Suprapubic skin (tissue), 4 donors: ENCODE measurements around the gene PRRG1. TPM values are rescaled to one million over a fixed set of nuclear protein-coding genes. Genes with fewer than 3 reads are reported as not detected.

Experiments used
- DNase-seq, 2 donors: peaks; one replicate each; pipeline ENCODE4 v3.0.0-alpha.2; 2019; ENCODE audit warnings: low spot score in 2 of 2
- H3K27ac ChIP-seq: fragments of 200-600 bp; sonication (generic); one replicate; pipeline ENCODE4 v1.5.1; 2019
- H3K27me3 ChIP-seq: fragments of 200-600 bp; sonication (generic); one replicate; pipeline ENCODE4 v1.5.1; 2019
- H3K36me3 ChIP-seq: fragments of 200-600 bp; sonication (generic); one replicate; pipeline ENCODE4 v1.5.1; 2019
- H3K4me1 ChIP-seq: fragments of 200-600 bp; sonication (generic); one replicate; pipeline ENCODE4 v1.5.1; 2019
- H3K4me3 ChIP-seq: fragments of 200-600 bp; sonication (generic); one replicate; pipeline ENCODE4 v1.5.1; 2019; ENCODE audit warnings: mild to moderate bottlenecking
- H3K9me3 ChIP-seq: fragments of 200-600 bp; sonication (generic); one replicate; pipeline ENCODE4 v1.5.1; 2019
- CTCF ChIP-seq, 2 donors: fragments of 200-600 bp in 1 of 2; fragments of 450-650 bp in 1 of 2; sonication (generic) in 1 of 2; IDR thresholded peaks; one replicate each; pipeline ENCODE4 v1.5.1; 2016 to 2019; ENCODE audit warnings: antibody characterized with exemption in 2 of 2, mild to moderate bottlenecking in 1 of 2, moderate library complexity in 1 of 2
- EP300 ChIP-seq: sonication (generic); formaldehyde crosslinking; IDR thresholded peaks from one replicate; pipeline ENCODE4 v1.6.1; 2017; ENCODE audit warnings: antibody characterized with exemption
- POLR2A ChIP-seq, 2 donors: fragments of 450-650 bp; IDR thresholded peaks; one replicate each; pipeline ENCODE4 v1.6.1; 2017; ENCODE audit warnings: antibody characterized with exemption in 2 of 2, mild to moderate bottlenecking in 2 of 2, moderate library complexity in 2 of 2
- POLR2AphosphoS5 ChIP-seq, 3 donors: sonication (generic); formaldehyde crosslinking; IDR thresholded peaks; one replicate each; pipeline ENCODE4 v1.6.1; 2017; ENCODE audit warnings: antibody characterized with exemption in 3 of 3
- WGBS: methylation state at CpG from one replicate; pipeline ENCODE4 v1.1.5; 2018; 5-methylcytosine and 5-hydroxymethylcytosine counted together
- total RNA-seq, 4 donors: library from RNA; depleted of rRNA; stranded (reverse); fragments of >200 nt; gene quantifications; one replicate each; pipeline ENCODE4 v1.1.0, GENCODE V29; 2016

Gene PRRG1
- total RNA-seq, 4 donors from 2014 or later = 3.8 to 7.1 (median 5.1) TPM

GRCh38 chrX:37361596-37361995 is 12.4 kb downstream of the PRRG1 start:
- TF ChIP-seq POLR2A (IDR thresholded peaks at IDR 0.05) (no peak), EP300 (no peak), CTCF (IDR thresholded peaks at IDR 0.05) (no peak), POLR2AphosphoS5 (IDR thresholded peaks at IDR 0.05) (no peak)
- no peaks in the 10 kb centered on the region for H3K9me3 ChIP-seq
- WGBS = 41% methylated on average over 2 of the region's 2 CpGs
- H3K27ac ChIP-seq = no peak overlapping the region
- H3K27me3 ChIP-seq = no peaks in the 10 kb centered on the region
- no peak for DNase-seq
- no peaks in the 10 kb centered on the region for H3K36me3 ChIP-seq
- H3K4me1 ChIP-seq = no peaks in the 10 kb centered on the region
- no peak overlapping the region for H3K4me3 ChIP-seq

GRCh38 chrX:37364666-37365065 is 15.5 kb downstream of the PRRG1 start:
- Histone ChIP-seq H3K36me3 (no peaks in the 10 kb centered on the region), H3K4me1 (no peaks in the 10 kb centered on the region), H3K27me3 (no peaks in the 10 kb centered on the region), H3K27ac (no peak overlapping the region), H3K4me3 (no peak overlapping the region), H3K9me3 (no peaks in the 10 kb centered on the region)
- 60% methylated on average over 3 of the region's 3 CpGs for WGBS
- TF ChIP-seq POLR2AphosphoS5 (IDR thresholded peaks at IDR 0.05) (no peak), CTCF (IDR thresholded peaks at IDR 0.05) (no peak)
- DNase-seq = no peak

GRCh38 chrX:37367946-37368345 is 18.8 kb downstream of the PRRG1 start:
- Histone ChIP-seq H3K36me3 (no peaks in the 10 kb centered on the region), H3K27me3 (no peaks in the 10 kb centered on the region), H3K4me3 (no peak overlapping the region), H3K9me3 (no peaks in the 10 kb centered on the region), H3K27ac (no peak overlapping the region), H3K4me1 (no peaks in the 10 kb centered on the region)
- TF ChIP-seq CTCF (IDR thresholded peaks at IDR 0.05) = no peak
- no peak for TF ChIP-seq POLR2A (IDR thresholded peaks at IDR 0.05)
- DNase-seq = no peak
- 61% methylated on average over 2 of the region's 2 CpGs for WGBS

- Histone ChIP-seq H3K4me1 (no peaks in the 10 kb centered on the region), H3K27me3 (no peaks in the 10 kb centered on the region), H3K4me3 (no peak overlapping the region), H3K27ac (no peak overlapping the region), H3K9me3 (no peaks in the 10 kb centered on the region), H3K36me3 (no peaks in the 10 kb centered on the region)
- whole genome bisulfite sequencing = 77% methylated on average over 4 of the region's 4 CpGs
- DNase-seq = no peak
- TF ChIP-seq POLR2A (IDR thresholded peaks at IDR 0.05) = no peak
- no peak for TF ChIP-seq POLR2AphosphoS5 (IDR thresholded peaks at IDR 0.05)
- no peak for TF ChIP-seq CTCF (IDR thresholded peaks at IDR 0.05)
- no peak for TF ChIP-seq EP300
Observed at GRCh38 chrX:37370499-37371141, 21.5 kb downstream of the PRRG1 start.

- TF ChIP-seq POLR2AphosphoS5 (IDR thresholded peaks at IDR 0.05) = no peak
- TF ChIP-seq EP300 = no peak
- TF ChIP-seq CTCF (IDR thresholded peaks at IDR 0.05) = no peak
- TF ChIP-seq POLR2A (IDR thresholded peaks at IDR 0.05) = no peak
- Histone ChIP-seq H3K4me3 (no peak overlapping the region), H3K27me3 (no peaks in the 10 kb centered on the region), H3K9me3 (no peaks in the 10 kb centered on the region), H3K27ac (no peak overlapping the region), H3K4me1 (no peaks in the 10 kb centered on the region), H3K36me3 (no peaks in the 10 kb centered on the region)
- 88% methylated on average over 3 of the region's 8 CpGs for WGBS
- DNase-seq = no peak
Observed at GRCh38 chrX:37371578-37371991, 22.4 kb downstream of the PRRG1 start.
